ENCODE results near the gene EEF2.

- TF ChIP-seq POLR2A (IDR thresholded peaks at IDR 0.05) (no peak), CTCF (IDR thresholded peaks at IDR 0.05 in 4 of 5, conservative IDR thresholded peaks at IDR 0.05 in 1 of 5) (no peak)
Measured at GRCh38 chr19:3976495-3977241, 8.6 kb downstream of the EEF2 start.
